Stimulated activated CD8-positive, alpha-beta memory T cell treated with anti-CD3 and anti-CD28 coated beads, Interleukin-4, amount 100 ng/mL, for 1 hour (primary cell): ENCODE results near the gene HOXA11.

ENCODE experiments used
- DNase-seq, 2 donors: peaks; one replicate each; pipeline ENCODE4 v3.0.0-alpha.2; 2020; ENCODE audit warnings: low read depth in 2 of 2, low spot score in 1 of 2

The HOXA11 gene

GRCh38 chr7:27185013-27185853, at the start of gene HOXA11:
Gene HOXA11 (minus strand): TSS chr7:27185232. CDS start chr7:27185144, 88 bp downstream.
- DNase-seq, result no peak

GRCh38 chr7:27229448-27229847, 44.4 kb upstream of the HOXA11 start:
- DNase-seq, result no peak

GRCh38 chr7:27224983-27225934, 40.2 kb upstream of the HOXA11 start:
- DNase-seq, result no peak

GRCh38 chr7:27223941-27224575, 39.0 kb upstream of the HOXA11 start:
- no peak for DNase-seq

GRCh38 chr7:27221201-27221797, 36.3 kb upstream of the HOXA11 start:
- no peak for DNase-seq

GRCh38 chr7:27220440-27220955, 35.5 kb upstream of the HOXA11 start:
- DNase-seq, result no peak

- no peak for DNase-seq
Observed at GRCh38 chr7:27219821-27220220, 34.8 kb upstream of the HOXA11 start.

- DNase-seq, result no peak
Observed at GRCh38 chr7:27217951-27218350, 32.9 kb upstream of the HOXA11 start.

- DNase-seq, result no peak
Observed at GRCh38 chr7:27215356-27215755, 30.3 kb upstream of the HOXA11 start.

- no peak for DNase-seq
Observed at GRCh38 chr7:27214239-27214950, 29.4 kb upstream of the HOXA11 start.

GRCh38 chr7:27213433-27214238, 28.6 kb upstream of the HOXA11 start:
- no peak for DNase-seq

GRCh38 chr7:27212497-27213432, 27.7 kb upstream of the HOXA11 start:
- DNase-seq, result no peak

- DNase-seq, result no peak
Observed at GRCh38 chr7:27211764-27212204, 26.8 kb upstream of the HOXA11 start.

GRCh38 chr7:27211084-27211446, 26.0 kb upstream of the HOXA11 start:
- no peak for DNase-seq

- DNase-seq, result no peak
Observed at GRCh38 chr7:27210441-27211083, 25.5 kb upstream of the HOXA11 start.

GRCh38 chr7:27209933-27210440, 25.0 kb upstream of the HOXA11 start:
- no peak for DNase-seq

- no peak for DNase-seq
Observed at GRCh38 chr7:27208998-27209397, 24.0 kb upstream of the HOXA11 start.
